ENCODE results near the gene GLYATL2.

DNA sequence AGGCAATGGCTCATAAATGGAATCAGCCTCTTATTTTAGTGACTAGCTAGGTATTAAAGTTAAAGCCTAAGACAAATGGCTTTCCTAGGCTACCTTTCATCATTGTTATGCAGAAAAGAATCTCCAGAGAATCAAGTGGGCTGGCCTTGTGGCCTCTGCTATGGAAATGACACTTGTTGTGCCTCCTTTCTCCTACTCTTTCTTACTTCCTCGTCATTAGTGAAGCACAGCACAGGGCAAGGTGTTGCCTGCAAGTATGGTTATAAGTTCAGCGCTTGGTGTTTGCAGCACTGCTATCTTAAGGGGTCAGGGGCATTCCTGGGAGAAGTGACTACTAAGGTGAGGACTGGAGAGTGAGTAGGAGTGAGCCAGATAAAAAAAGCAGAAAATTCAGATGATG is 49.4 kb upstream of the GLYATL2 start:
- TF ChIP-seq, protein P1, sequence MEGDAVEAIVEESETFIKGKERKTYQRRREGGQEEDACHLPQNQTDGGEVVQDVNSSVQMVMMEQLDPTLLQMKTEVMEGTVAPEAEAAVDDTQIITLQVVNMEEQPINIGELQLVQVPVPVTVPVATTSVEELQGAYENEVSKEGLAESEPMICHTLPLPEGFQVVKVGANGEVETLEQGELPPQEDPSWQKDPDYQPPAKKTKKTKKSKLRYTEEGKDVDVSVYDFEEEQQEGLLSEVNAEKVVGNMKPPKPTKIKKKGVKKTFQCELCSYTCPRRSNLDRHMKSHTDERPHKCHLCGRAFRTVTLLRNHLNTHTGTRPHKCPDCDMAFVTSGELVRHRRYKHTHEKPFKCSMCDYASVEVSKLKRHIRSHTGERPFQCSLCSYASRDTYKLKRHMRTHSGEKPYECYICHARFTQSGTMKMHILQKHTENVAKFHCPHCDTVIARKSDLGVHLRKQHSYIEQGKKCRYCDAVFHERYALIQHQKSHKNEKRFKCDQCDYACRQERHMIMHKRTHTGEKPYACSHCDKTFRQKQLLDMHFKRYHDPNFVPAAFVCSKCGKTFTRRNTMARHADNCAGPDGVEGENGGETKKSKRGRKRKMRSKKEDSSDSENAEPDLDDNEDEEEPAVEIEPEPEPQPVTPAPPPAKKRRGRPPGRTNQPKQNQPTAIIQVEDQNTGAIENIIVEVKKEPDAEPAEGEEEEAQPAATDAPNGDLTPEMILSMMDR (IDR thresholded peaks at IDR 0.05) = no peak
- TF ChIP-seq JUN (IDR thresholded peaks at IDR 0.05) (no peak), NFE2L2 (conservative IDR thresholded peaks at IDR 0.05; ENCODE audit: low read length) (no peak), EP300 (IDR thresholded peaks at IDR 0.05) (no peak), PHF8 (IDR thresholded peaks at IDR 0.05; ENCODE audit: borderline replicate concordance, low read depth) (no peak), POLR2A (IDR thresholded peaks at IDR 0.05; ENCODE audit: low read length) (no peak), RNF2 (IDR thresholded peaks at IDR 0.05; ENCODE audit: borderline replicate concordance, low read depth) (no peak)
- TF ChIP-seq, protein P2, sequence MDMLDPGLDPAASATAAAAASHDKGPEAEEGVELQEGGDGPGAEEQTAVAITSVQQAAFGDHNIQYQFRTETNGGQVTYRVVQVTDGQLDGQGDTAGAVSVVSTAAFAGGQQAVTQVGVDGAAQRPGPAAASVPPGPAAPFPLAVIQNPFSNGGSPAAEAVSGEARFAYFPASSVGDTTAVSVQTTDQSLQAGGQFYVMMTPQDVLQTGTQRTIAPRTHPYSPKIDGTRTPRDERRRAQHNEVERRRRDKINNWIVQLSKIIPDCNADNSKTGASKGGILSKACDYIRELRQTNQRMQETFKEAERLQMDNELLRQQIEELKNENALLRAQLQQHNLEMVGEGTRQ (IDR thresholded peaks at IDR 0.05) = no peak
- TF ChIP-seq, protein P3, sequence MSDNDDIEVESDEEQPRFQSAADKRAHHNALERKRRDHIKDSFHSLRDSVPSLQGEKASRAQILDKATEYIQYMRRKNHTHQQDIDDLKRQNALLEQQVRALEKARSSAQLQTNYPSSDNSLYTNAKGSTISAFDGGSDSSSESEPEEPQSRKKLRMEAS (IDR thresholded peaks at IDR 0.05) = no peak

Measured in A549 (cell line).